GM18505 (cell line): Measurements from ENCODE around the gene SDC3.

Source experiments
- ATAC-seq: cut with Tn5 transposase; IDR thresholded peaks from one replicate; pipeline ENCODE4 v1.9.1; 2021; ENCODE audit not compliant: unreplicated experiment
- POLR2A ChIP-seq: IDR thresholded peaks from 4 replicates; pipeline ENCODE4 v1.6.1; 2011; ENCODE audit warnings: borderline replicate concordance; ENCODE audit not compliant: insufficient read depth, insufficient read length; ENCODE audit errors: extremely low read depth

SDC3 gene

GRCh38 chr1:30895382-30895943 lies 13.1 kb downstream of the SDC3 start:
- TF ChIP-seq POLR2A = no peak
- ATAC-seq = no peak

GRCh38 chr1:30894508-30894973 lies 14.0 kb downstream of the SDC3 start:
- ATAC-seq = no peak
- no peak for TF ChIP-seq POLR2A

DNA sequence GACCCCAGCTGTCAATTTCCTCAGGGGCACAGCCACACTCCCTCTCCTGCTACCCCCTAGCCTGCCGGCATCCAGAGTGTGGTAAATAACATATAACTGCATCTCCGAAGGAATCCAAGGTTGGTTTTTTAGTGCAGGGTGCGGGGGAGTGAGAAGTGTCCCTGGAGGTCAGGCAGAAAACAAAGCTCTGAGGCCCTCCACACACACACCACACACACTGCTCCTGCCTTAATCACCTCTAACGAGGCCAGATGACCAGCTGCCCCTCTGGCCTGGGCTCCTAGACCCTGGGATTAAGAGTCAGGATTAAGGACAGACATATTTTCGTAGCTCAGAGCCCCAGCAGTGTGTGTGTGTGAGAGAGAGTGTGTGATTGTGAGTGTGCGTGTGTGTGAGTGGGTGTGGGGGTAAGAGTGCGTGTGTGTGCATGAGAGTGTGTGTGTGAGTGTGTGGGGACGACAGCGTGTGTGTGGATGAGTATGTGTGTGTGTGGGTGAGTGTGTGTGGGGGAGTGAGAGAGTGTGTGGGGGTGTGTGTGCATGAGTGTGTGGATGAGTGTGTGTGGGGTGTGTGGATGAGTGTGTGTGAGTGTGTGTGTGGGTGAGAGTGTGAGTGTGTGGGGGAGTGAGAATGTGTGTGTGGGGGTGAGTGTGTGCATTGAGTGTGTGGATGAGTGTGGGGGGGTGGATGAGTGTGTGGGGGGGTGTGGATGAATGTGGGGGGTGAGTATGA lies 14.6 kb downstream of the SDC3 start:
- no peak for ATAC-seq
- TF ChIP-seq POLR2A = no peak

DNA sequence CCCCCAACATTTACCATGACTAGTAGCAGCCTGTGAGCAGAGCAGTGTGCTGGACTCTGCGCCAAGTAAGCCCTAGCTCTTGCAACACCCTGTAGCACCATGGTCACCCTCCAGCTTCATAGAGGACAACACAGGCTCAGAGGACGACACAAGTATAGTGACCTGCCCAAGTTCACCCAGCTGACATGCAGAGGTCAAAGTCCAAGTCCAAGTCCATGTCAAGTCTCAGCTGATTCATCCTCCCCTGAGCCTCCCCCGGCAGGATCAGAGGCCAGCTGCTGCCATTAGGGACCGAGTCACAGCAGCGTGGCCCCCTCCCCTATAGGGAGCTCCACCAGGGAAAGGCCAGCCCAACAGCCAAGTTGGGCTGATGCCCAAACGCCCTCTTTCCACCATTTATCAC lies 15.9 kb downstream of the SDC3 start:
- no peak for ATAC-seq
- TF ChIP-seq POLR2A = no peak

GRCh38 chr1:30891227-30891552 lies 17.4 kb downstream of the SDC3 start:
- TF ChIP-seq POLR2A = no peak
- no peak for ATAC-seq

DNA sequence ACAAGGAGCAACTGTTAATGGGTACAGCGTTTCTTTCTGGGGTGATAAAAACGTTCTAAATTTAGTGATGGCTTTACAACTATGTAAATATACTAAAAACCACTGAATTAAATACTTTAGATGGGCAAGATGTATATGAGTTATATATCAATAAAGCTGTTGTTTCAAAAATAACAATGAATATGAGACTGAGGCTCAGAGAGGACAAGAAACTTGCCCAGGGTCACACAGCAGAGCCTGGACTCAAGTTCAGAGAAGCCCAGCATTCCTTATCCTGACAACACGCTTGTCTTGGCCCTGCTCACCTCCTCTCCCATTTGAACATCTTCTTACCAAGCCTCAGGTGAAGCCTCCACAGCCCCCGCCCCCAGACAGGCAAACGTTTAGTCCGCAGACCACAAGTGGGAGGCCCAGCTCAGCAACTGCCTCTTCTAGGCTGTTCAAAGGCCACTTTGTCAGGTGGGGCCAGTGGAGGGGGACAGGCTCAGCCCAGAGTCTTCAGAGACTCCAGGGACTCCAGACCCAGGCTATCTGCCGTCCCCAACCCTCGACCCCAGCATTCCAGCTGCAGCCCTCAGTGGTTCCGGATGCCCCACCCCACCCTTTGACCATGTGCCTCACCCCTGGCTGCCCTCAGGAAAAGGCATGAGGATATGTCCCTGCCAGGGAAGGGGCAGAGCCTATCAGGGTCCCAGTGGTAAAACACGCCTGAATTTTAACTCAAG lies 17.9 kb downstream of the SDC3 start:
- TF ChIP-seq POLR2A = no peak
- no peak for ATAC-seq

DNA sequence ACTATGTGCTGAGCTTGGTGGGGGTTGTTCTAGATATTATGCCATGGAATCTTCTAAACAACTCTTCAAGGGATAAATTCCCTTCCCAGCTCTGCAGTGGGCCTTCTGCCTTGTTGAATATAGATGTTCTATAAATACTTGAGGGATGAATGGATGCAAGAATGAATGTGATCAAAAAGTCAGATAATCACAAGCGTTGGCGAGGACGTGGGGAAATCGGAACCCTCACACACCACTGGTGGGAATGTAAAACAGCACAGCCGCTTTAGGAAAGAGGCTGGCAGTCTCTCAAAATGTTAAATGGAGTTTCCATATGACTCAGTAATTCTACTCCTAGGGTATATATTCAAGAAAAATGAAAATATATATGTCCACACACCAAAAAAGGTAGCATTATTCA lies 19.0 kb downstream of the SDC3 start:
- no peak for TF ChIP-seq POLR2A
- no peak for ATAC-seq

GRCh38 chr1:30888975-30889374 lies 19.6 kb downstream of the SDC3 start:
- no peak for ATAC-seq
- no peak for TF ChIP-seq POLR2A

GRCh38 chr1:30888391-30888790 lies 20.2 kb downstream of the SDC3 start:
- ATAC-seq = no peak
- TF ChIP-seq POLR2A = no peak

DNA sequence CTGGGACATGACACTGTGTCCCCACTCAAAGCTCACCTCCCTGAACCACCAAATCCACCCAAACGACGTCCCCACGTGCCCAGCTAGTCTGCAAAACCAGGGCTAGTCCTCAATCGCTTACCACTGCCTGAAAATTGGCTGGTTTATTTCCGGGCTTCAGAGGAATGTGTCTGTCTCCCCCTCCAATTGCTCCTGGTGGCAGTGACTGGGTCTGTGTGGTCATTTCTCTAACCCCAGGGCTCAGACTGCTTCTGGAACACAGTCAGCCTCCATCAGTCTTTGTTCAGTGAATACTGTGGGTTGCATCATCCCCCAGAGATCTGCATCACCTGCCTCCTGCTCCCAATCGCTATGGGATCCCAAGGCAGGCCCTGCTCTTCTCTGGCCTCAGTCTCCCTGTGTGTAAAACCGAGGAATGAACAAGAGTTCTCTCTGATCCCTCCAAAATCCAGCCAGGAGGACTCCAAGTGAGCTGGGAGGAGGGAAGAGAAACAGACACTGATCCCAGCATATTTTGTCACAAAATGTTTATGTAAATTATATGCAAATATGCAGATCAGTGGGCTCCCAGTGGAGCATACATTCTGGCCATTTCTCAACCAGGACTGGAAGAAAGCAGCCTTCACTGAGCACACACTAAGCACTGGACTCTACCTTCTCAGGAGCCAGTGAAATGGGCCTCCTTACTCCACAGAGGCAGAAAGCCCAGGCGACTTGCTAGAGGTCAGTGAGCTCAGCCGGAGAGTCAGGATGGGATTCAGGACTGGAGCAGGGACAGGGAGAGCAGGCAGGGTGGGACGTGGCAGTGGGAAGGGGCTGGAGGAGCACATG lies 20.9 kb downstream of the SDC3 start:
- ATAC-seq = no peak
- no peak for TF ChIP-seq POLR2A

GRCh38 chr1:30886710-30887428 lies 21.7 kb downstream of the SDC3 start:
- no peak for ATAC-seq
- TF ChIP-seq POLR2A = no peak

DNA sequence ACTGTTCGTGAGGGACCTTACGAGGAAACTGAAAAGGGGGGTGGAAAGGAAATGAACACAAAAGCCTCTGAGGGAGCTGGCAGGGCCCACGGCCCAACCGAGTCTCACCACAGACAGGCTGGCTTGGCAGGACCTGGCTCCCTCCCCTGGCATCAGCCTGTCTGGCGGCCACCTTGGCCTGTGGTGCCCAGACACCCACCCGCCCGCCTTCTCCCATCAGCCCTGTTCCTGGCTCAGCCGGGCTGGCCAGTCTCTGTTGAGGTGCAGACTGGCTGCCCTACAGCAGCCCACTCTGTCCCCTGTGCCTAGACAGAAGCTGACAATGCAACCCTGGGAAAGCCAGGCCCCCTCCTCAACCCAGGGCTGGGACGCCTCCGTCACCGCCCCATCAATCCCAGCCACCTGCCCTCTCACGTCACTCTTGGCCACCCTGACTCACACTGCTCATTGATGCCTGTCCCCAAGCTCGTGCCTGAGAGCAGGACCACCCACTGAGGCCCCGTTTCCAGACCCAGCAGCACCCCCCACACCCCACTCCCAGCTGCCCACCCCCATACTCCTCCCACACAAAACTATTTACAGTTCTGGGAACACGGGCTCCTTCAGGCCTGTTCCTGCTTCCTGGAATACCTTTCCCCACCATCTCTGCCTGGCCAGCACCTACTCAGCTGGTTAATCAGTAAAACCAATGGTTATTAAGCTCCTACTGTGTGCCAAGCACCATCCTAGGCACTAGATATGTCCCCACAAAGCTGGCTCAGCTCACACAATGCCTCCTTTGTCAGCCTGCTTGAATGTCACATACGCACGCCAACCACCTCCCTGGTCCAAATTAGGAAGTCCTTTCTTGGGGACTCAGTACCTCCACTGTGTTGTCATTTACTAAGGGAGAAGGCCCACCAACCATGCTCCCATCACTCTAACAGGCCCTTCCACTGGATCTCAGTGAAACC lies 22.7 kb downstream of the SDC3 start:
- no peak for ATAC-seq
- no peak for TF ChIP-seq POLR2A

DNA sequence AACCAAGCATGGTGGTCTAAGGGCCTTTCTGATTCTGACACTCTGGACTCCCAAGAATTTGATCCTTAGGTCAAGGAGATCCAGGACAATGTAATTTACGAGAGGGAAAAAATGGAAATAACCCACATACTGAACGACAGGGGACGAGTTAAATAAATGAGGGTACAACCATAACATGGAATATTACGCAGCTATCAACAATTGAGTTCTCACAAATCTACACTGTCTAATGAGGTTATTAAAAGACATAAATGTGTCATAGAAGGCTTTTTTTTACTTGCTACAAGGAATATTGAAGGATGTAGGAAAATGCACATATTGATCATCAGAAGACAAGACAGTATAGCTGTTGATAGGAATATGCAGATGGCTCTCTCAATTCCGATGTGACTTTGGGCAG lies 23.8 kb downstream of the SDC3 start:
- ATAC-seq = no peak
- TF ChIP-seq POLR2A = no peak
